Right lobe of liver (tissue), 6 donors: ENCODE measurements around the gene AXIN1. TPM values are rescaled to one million over a fixed set of nuclear protein-coding genes. Genes with fewer than 3 reads are reported as not detected.

Source experiments
- ATAC-seq, 4 donors: fragments of 200-7000 bp; cut with Tn5 transposase; one replicate each; pipeline ENCODE4 v1.9.1; 2020; ENCODE audit warnings: mild to moderate bottlenecking in 4 of 4, moderate library complexity in 4 of 4
- DNase-seq, 3 donors: peaks; one replicate each; pipeline ENCODE4 v3.0.0-alpha.2; 2020
- H3K27ac ChIP-seq, 3 donors: fragments of 200-600 bp; one replicate each; pipeline ENCODE4 v1.8.0; 2022
- H3K27me3 ChIP-seq, 2 donors: fragments of 200-600 bp; one replicate each; pipeline ENCODE4 v1.8.0; 2022
- H3K36me3 ChIP-seq, 4 donors: fragments of 200-600 bp; sonication (generic) in 1 of 4; one replicate each; pipeline versions ENCODE4 v1.5.1 to v1.8.0; 2017 to 2022; ENCODE audit warnings: control low read depth in 1 of 4
- H3K4me1 ChIP-seq, 4 donors: fragments of 200-600 bp; sonication (generic) in 1 of 4; one replicate each; pipeline versions ENCODE4 v1.5.1 to v1.8.0; 2017 to 2022; ENCODE audit warnings: control low read depth in 1 of 4
- H3K4me3 ChIP-seq, 3 donors: fragments of 200-600 bp; one replicate each; pipeline ENCODE4 v1.8.0; 2022
- H3K9me3 ChIP-seq, 4 donors: fragments of 200-600 bp; sonication (generic) in 1 of 4; one replicate each; pipeline versions ENCODE4 v1.5.1 to v1.8.0; 2017 to 2022; ENCODE audit warnings: control low read depth in 1 of 4
- CTCF ChIP-seq, 4 donors: fragments of 200-600 bp in 3 of 4; fragments of 450-650 bp in 1 of 4; IDR thresholded peaks; one replicate each; pipeline versions ENCODE4 v1.5.1 to v1.8.0; 2016 to 2022; ENCODE audit warnings: antibody characterized with exemption in 4 of 4, mild to moderate bottlenecking in 2 of 4
- POLR2A ChIP-seq: fragments of 450-650 bp; IDR thresholded peaks from one replicate; pipeline ENCODE4 v1.6.1; 2017; ENCODE audit warnings: antibody characterized with exemption, mild to moderate bottlenecking
- WGBS: methylation state at CpG from one replicate; pipeline ENCODE4 v1.1.6; 2018; ENCODE audit warnings: low coverage, low lambda C conversion rate; ENCODE audit not compliant: insufficient coverage; ENCODE audit errors: missing lambda C conversion rate; 5-methylcytosine and 5-hydroxymethylcytosine counted together
- intact Hi-C, 2 donors: fragments of 100-400 bp; cut with DNase I; formaldehyde crosslinking; loops; one replicate each; pipeline versions ENCODE4 v1.11.2 to v1.14.1; 2022
- total RNA-seq, 6 experiments: library from RNA; depleted of rRNA in 2 of 6; stranded (reverse); fragments of >200 nt in 2 of 6; fragmentation: NEBNext Ultra II Directional in 3 of 6; extraction: Animal tissue kit (Norgen Biotek cat#: 25700) in 3 of 6; gene quantifications; one replicate each; pipeline versions ENCODE4 v1.1.0 to v1.2.4, GENCODE V29; 2016 to 2023
- donor health status: DM: no; HTN: yes; CAD: no.
- donor health status: DM: no; HTN: no; CAD: no.
- donor health status: DM: no; HTN: no; CAD: no.
- donor health status: DM: no; HTN: yes; CAD: no.
- donor health status: DM: no; HTN: yes; CAD: no.

Gene AXIN1
- total RNA-seq, 6 experiments from 2014 or later = 5.5 to 17.4 (median 9.4) TPM

- intact Hi-C loops = no loop called here
- WGBS = 93% methylated on average over 2 of the region's 22 CpGs
- H3K4me1 ChIP-seq = no peaks in the 10 kb centered on the region
- no peak for DNase-seq
- ATAC-seq = no peak
- no peaks in the 10 kb centered on the region for H3K9me3 ChIP-seq
- H3K27ac ChIP-seq = no peak overlapping the region
- no peak for TF ChIP-seq CTCF (IDR thresholded peaks at IDR 0.05)
- TF ChIP-seq POLR2A = no peak
- no peaks in the 10 kb centered on the region for H3K27me3 ChIP-seq
- H3K36me3 ChIP-seq = no peaks in the 10 kb centered on the region
- H3K4me3 ChIP-seq = no peak overlapping the region
Observed at GRCh38 chr16:286491-287297, 65.8 kb downstream of the AXIN1 start.

- no peak for TF ChIP-seq POLR2A
- TF ChIP-seq CTCF (IDR thresholded peaks at IDR 0.05) = no peak
- DNase-seq (no peak), ATAC-seq (no peak)
- no peak overlapping the region for H3K27ac ChIP-seq
- 96% methylated on average over 18 of the region's 48 CpGs for WGBS
- intact Hi-C loops = no loop called here
- H3K4me3 ChIP-seq = no peak overlapping the region
- no peaks in the 10 kb centered on the region for H3K4me1 ChIP-seq
- peaks cover 0 to 10% of the 10 kb centered on the region in 2 donors for H3K27me3 ChIP-seq
- H3K36me3 ChIP-seq = no peaks in the 10 kb centered on the region
- H3K9me3 ChIP-seq = no peaks in the 10 kb centered on the region
Observed at GRCh38 chr16:285146-286055, 67.1 kb downstream of the AXIN1 start.

GRCh38 chr16:284204-285120, 68.1 kb downstream of the AXIN1 start:
- 80% methylated on average over 1 of the region's 52 CpGs for WGBS
- H3K4me3 ChIP-seq = no peak overlapping the region
- no peak for ATAC-seq
- no peaks in the 10 kb centered on the region for H3K36me3 ChIP-seq
- intact Hi-C loops = no loop called here
- H3K27ac ChIP-seq = no peak overlapping the region
- DNase-seq = no peak
- TF ChIP-seq CTCF (IDR thresholded peaks at IDR 0.05) = no peak
- TF ChIP-seq POLR2A = no peak
- no peaks in the 10 kb centered on the region for H3K9me3 ChIP-seq
- H3K27me3 ChIP-seq = peaks cover 0 to 16% of the 10 kb centered on the region in 2 donors
- no peaks in the 10 kb centered on the region for H3K4me1 ChIP-seq
